ENCODE results near the gene METTL17.
"Not testable (repeated sequence)": the region's sequence is repeated elsewhere in the genome, so short reads cannot be mapped to it uniquely, and the experiment has no call there.

Gene METTL17, protein sequence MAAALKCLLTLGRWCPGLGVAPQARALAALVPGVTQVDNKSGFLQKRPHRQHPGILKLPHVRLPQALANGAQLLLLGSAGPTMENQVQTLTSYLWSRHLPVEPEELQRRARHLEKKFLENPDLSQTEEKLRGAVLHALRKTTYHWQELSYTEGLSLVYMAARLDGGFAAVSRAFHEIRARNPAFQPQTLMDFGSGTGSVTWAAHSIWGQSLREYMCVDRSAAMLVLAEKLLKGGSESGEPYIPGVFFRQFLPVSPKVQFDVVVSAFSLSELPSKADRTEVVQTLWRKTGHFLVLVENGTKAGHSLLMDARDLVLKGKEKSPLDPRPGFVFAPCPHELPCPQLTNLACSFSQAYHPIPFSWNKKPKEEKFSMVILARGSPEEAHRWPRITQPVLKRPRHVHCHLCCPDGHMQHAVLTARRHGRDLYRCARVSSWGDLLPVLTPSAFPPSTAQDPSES

GRCh38 chr14:20989787-20990600 lies at the start of gene METTL17:
Gene METTL17, plus strand, starts transcription at chr14:20989980. Its CDS starts 23 bp downstream, at chr14:20990003.
- DNase-seq: peak; percentile 87

DNA sequence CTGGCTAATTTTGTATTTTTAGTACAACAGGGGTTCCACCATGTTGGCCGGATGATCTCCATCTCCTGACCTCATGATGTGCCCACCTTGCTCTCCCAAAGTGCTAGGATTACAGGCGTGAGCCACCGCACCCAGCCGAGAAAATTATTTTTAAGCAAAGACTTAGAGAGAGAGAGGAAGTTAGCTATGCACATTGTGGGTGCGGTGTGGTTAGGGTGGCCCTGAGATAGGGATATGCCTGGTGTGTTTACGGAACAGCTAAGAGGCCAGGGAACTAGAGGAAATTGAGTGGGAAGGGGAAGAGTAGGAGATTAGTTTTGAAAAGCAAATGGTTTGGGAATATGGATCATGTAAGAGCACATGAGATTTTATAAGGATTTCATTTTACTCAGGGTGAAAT lies 44.6 kb upstream of the METTL17 start:
- DNase-seq: not testable (repeated sequence)

DNA sequence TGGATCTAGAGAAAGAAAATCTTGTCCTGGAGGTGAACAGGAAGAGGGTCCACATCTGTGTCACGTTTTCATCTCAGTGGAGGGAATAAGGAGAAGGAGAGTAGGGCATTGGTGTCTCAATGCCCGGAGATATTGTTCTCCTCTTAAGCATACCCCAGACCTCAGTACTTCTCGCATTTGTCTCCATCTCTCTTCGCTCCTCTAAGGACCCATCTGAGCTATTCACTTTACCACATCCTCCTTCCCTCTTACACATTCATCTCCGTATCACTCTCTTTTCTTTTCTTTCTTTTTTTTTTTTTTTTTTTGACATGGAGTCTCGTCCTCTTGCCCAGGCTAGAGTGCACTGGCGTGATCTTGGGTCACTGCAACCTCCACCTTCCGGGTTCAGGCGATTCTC lies 43.1 kb upstream of the METTL17 start:
- DNase-seq: not testable (repeated sequence)

GRCh38 chr14:20954736-20955537 lies 34.8 kb upstream of the METTL17 start, which contains the start of gene RNASE2:
Gene RNASE2, plus strand, starts transcription at chr14:20955487. Its CDS starts 285 bp downstream, at chr14:20955772.
- DNase-seq: not testable (repeated sequence)

DNA sequence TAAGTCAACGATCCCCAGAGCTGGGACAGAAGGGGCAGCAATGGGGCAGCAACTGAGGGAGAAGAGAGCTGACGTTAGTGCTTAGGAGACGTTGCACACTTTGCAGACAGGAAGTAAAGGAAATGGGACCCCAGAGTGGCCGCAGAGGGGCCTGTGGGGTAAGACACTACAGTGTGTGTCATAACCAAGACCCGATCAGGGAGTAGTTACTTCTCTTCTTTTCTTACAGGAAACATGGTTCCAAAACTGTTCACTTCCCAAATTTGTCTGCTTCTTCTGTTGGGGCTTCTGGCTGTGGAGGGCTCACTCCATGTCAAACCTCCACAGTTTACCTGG lies 34.3 kb upstream of the METTL17 start:
- not testable (repeated sequence) for DNase-seq

GRCh38 chr14:20956376-20956976 lies 33.3 kb upstream of the METTL17 start:
- DNase-seq: no peak

DNA sequence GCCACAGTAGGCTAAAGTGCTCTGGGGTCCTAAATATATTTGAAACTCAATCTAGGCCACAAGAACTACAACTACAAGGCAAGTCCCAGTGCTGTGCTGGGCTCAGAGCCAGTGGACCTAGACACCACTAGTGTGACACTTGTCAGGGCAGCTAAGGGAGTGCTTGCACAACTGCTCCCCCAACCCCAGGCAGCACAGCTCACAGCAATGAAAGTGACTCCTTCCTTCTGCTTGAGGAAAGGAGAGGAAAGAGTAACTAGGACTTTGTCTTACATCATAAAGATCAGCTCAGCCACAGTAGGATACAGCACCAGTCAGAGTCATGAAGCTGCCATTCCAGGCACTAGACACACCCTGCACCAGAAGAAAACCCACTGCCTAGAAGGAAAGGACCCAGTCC lies 30.8 kb upstream of the METTL17 start:
- not testable (repeated sequence) for DNase-seq

- DNase-seq: no peak
Observed at GRCh38 chr14:20969336-20969735, 20.4 kb upstream of the METTL17 start.

- no peak for DNase-seq
Observed at GRCh38 chr14:20970647-20970982, 19.2 kb upstream of the METTL17 start.

DNA sequence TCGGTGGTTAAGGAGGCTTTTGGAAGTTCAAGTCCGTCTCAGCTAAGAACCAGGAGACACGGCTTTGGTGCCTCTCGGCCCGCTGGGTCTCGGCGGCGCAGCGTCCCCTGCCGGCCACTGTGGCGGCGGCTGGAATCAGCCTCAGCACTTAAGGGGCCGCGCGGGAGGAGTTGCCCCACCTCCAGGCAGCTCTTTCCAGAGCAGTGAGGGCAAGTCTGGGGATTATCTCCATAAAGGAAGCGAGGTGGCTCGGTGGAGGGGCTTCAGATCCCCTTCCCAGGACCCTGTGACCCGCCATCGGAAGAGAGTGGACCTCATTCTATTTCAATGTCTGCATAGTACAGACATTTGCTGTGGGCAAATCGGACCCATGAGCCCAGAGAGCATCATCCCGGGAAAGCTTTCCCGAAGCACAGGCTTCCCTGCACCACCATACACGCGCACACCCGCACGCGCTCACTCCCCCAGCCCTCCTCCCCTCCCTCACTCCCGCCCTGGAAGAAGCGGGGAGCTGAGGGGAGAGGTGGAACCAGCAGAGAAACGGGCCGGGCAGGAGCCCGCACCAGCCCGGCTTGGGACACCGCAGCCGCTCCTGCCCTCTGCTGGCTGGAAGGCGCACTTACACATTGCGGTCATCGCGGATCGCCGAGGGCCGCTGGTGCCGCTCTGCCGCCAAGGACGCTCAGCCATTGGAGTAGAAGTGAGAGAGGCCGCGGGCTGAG lies 18.6 kb upstream of the METTL17 start:
- DNase-seq: peak; percentile 72

GRCh38 chr14:20971705-20972021 lies 18.1 kb upstream of the METTL17 start:
- no peak for DNase-seq

DNA sequence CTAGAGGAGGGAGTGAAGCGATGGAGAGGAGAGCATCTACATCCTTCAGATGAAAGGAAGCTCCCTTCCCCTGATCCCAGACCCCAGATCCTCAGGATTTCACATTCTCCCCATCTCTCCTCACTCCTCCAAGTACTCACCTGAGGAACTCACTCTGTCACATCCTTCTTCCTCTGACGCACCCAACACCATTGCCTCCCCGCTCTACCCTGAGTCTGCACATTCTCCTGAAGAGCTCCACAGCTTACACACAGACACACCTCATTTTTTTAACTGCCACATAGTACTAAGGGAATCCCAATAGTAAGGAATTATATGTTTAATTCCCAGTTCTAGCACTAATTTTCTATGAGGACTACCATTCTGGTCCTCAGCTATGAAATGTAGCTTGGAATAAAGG lies 16.3 kb upstream of the METTL17 start:
- DNase-seq: no peak

- DNase-seq: no peak
Observed at GRCh38 chr14:20976291-20976690, 13.5 kb upstream of the METTL17 start.

- DNase-seq: no peak
Observed at GRCh38 chr14:20978687-20979086, 11.1 kb upstream of the METTL17 start.

- no peak for DNase-seq
Observed at GRCh38 chr14:20980906-20981305, 8.9 kb upstream of the METTL17 start.

DNA sequence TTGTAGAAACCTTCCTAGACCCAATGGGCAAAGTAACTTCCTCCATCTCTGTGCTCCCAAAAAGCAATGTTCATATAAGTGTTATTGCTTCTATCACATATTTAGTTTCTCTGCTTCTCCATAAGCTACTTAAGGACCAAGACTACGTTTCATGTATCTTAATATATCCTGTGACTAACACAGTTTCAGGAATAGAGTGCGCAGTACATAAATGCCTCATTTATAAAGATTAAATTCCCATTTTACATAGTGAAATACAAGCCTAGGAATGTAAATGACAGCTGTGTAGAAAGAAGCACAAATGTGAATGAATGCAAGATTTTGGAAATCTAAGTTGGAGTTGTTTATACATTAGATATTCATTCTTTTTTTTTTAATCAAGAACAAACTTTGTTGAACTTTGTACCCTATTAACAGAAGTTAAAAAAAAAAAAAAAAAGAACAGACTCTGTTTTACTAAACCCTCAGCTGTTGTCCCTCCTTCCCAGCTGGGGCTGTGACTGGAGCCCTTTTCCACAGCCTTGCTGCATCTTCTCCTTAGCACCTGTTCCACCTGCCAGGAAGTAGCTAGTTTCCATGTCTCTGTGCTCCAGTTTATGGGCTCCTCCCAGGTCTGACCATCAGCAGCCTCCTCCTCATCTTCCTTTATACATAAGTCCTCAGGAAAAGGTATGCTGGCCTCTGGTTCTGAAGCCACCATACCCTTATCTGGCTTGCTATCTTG lies 7.0 kb upstream of the METTL17 start:
- no peak for DNase-seq

DNA sequence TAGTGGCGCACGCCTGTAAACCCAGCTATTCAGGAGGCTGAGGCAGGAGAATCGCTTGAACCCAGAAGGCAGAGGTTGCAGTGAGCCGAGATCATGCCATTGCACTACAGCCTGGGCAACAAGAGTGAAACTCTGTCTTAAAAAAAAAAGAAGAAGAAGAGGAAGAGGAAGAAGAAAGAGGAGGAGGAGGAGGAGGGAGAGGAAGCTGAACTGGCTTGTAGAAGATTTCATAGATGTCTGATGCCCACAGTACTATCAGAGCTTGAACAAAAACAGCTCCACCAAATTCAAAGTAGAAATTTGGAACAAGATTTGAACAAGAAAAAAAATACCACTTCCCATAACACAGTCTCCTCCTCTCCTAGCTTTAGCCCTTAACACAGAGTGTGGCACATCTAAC lies 4.1 kb upstream of the METTL17 start:
- DNase-seq: not testable (repeated sequence)

DNA sequence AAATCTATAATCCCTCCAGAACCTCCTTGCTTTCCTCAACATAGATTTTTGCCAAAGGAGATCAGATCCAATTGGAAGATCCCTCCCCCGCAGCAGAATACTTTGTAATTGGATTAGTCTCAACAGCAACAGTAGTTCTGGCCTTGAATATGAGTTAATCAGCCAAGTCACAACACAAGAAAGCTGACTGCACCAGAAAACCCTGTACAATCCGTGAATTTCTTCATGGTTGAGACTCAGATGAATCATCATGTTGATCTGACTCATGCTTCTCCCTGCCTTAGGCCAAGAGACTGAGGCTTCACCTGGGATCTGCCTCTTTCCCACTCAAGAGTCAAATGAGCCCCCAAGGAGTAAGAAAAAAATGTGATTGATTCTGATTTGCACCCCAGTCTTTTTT lies 3.0 kb upstream of the METTL17 start:
- DNase-seq: no peak

DNA sequence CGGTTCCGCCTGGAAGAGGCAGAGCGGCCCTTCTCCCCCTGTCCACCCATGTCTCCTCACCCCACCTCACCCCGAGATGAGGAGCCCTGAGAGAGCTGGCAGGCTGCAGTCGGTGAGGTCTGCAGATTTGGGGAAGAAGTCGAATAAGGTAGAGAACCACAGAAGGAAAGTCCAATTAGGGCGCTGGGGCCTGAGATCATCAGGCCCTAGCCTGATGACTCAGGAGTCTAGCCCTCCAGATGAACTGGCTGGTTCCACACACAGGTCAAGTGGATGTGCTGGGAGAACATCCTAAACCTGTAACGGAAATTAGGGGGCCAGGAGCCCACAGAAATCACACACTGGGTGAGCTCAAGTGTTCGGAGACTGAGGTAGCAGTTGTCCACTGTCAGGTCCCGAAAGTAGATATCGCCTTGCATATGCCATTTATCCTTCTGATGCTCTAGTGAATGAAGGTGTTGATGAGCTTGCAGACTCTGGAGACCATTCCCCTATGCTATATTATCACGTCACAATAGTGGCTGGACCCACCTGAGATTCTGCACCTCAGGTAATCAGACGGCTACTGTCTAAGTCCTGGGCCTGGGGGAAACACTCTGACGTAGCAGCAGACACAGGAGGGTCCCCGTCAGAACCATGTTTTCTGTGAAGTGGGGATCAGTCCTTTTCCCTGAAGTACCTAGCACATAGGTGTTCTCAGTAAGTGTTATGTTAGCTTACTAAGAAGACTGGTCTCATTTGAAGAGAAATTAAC lies 886 bp upstream of the METTL17 start:
- DNase-seq: no peak

- DNase-seq: no peak
Observed at GRCh38 chr14:20989471-20989786, 351 bp upstream of the METTL17 start.

- DNase-seq: no peak
Observed at GRCh38 chr14:20996521-20996920, 6.7 kb downstream of the METTL17 start.
